Astrocyte (in vitro differentiated cells and primary cell): ENCODE measurements around the gene MSANTD4. TPM values are rescaled to one million over a fixed set of nuclear protein-coding genes. Genes with fewer than 3 reads are reported as not detected.
"Not testable (repeated sequence)": the region's sequence is repeated elsewhere in the genome, so short reads cannot be mapped to it uniquely, and the experiment has no call there.

Source experiments
- DNase-seq: peaks from one replicate; pipeline ENCODE4 v3.0.0-alpha.2; 2010; ENCODE audit warnings: low read depth
- FAIRE-seq: peaks from 2 replicates; lab custom pipeline; 2011; peaks lifted over from hg19 to GRCh38; lab: Jason Lieb, UNC
- H2AFZ ChIP-seq: 2 replicates; pipeline ENCODE4 v1.6.0; 2012; ENCODE audit warnings: low read depth, low read length, inconsistent platforms
- H3K27ac ChIP-seq: 2 replicates; pipeline ENCODE4 v1.5.1; 2011; ENCODE audit warnings: low read depth, low read length, inconsistent platforms
- H3K27me3 ChIP-seq: 2 replicates; pipeline ENCODE4 v1.6.0; 2011; ENCODE audit warnings: low read length, inconsistent platforms; ENCODE audit not compliant: insufficient read depth
- H3K36me3 ChIP-seq: 2 replicates; pipeline ENCODE4 v1.5.1; 2011; ENCODE audit warnings: low read length, inconsistent platforms; ENCODE audit not compliant: insufficient read depth
- H3K4me1 ChIP-seq: 2 replicates; pipeline ENCODE4 v1.5.1; 2011; ENCODE audit warnings: low read length, inconsistent platforms; ENCODE audit not compliant: insufficient read depth
- H3K4me2 ChIP-seq: 2 replicates; pipeline ENCODE4 v1.6.0; 2012; ENCODE audit warnings: low read length, inconsistent platforms
- H3K4me3 ChIP-seq: 2 replicates; pipeline ENCODE4 v1.5.1; 2011; ENCODE audit warnings: low read depth, mild to moderate bottlenecking, low read length, inconsistent platforms; ENCODE audit not compliant: insufficient read depth
- H3K79me2 ChIP-seq: 2 replicates; pipeline ENCODE4 v1.6.0; 2012; ENCODE audit warnings: mild to moderate bottlenecking, low read length, inconsistent platforms; ENCODE audit not compliant: insufficient read depth
- H3K9ac ChIP-seq: 2 replicates; pipeline ENCODE4 v1.6.0; 2012; ENCODE audit warnings: mild to moderate bottlenecking, low read length, inconsistent platforms
- H3K9me3 ChIP-seq: 2 replicates; pipeline ENCODE4 v1.5.1; 2012; ENCODE audit warnings: low read depth, mild to moderate bottlenecking, low read length, inconsistent platforms; ENCODE audit not compliant: insufficient read depth
- H4K20me1 ChIP-seq: 2 replicates; pipeline ENCODE4 v1.6.0; 2012; ENCODE audit warnings: low read length, inconsistent platforms; ENCODE audit not compliant: insufficient read depth
- H3K27ac Mint-ChIP-seq: one replicate; pipeline ENCODE4 v1.8.0; 2021; ENCODE audit warnings: mild to moderate bottlenecking, mixed read lengths; ENCODE audit not compliant: unreplicated experiment
- H3K27me3 Mint-ChIP-seq: one replicate; pipeline ENCODE4 v1.8.0; 2021; ENCODE audit warnings: low read depth, mixed read lengths; ENCODE audit not compliant: unreplicated experiment
- H3K36me3 Mint-ChIP-seq: one replicate; pipeline ENCODE4 v1.8.0; 2021; ENCODE audit warnings: low read depth, mixed read lengths; ENCODE audit not compliant: unreplicated experiment
- H3K4me1 Mint-ChIP-seq: one replicate; pipeline ENCODE4 v1.8.0; 2021; ENCODE audit warnings: low read depth, mixed read lengths; ENCODE audit not compliant: unreplicated experiment
- H3K4me3 Mint-ChIP-seq: one replicate; pipeline ENCODE4 v1.8.0; 2021; ENCODE audit warnings: mild to moderate bottlenecking, moderate library complexity, mixed read lengths; ENCODE audit not compliant: unreplicated experiment
- H3K9me3 Mint-ChIP-seq: one replicate; pipeline ENCODE4 v1.8.0; 2021; ENCODE audit warnings: mild to moderate bottlenecking, mixed read lengths; ENCODE audit not compliant: unreplicated experiment
- CTCF ChIP-seq: IDR thresholded peaks from 2 replicates; pipeline ENCODE4 v1.5.1; 2011; ENCODE audit warnings: low read depth, mild to moderate bottlenecking, inconsistent platforms, low read length, moderate library complexity; ENCODE audit not compliant: insufficient read depth
- EZH2 ChIP-seq: IDR thresholded peaks from 2 replicates; pipeline ENCODE4 v1.6.1; 2012; ENCODE audit warnings: mild to moderate bottlenecking, low read length, inconsistent platforms; ENCODE audit not compliant: insufficient read depth
- total RNA-seq: library from RNA; stranded (reverse); gene quantifications from 2 replicates; pipeline ENCODE4 v1.2.1, GENCODE V29; 2021

MSANTD4 gene
- total RNA-seq, 1 donor from 2014 or later: 19.8 TPM

GRCh38 chr11:106061954-106062949 is 40.2 kb upstream of the MSANTD4 start:
- FAIRE-seq (no peak), DNase-seq (no peak)
- H3K27ac ChIP-seq: no peak overlapping the region
- H3K27ac Mint-ChIP-seq: no peak overlapping the region
- no peak overlapping the region for H3K4me3 ChIP-seq
- no peaks in the 10 kb centered on the region for H4K20me1 ChIP-seq
- no peaks in the 10 kb centered on the region for H3K79me2 ChIP-seq
- H3K4me1 Mint-ChIP-seq: no peaks in the 10 kb centered on the region
- no peaks in the 10 kb centered on the region for H3K9me3 Mint-ChIP-seq
- H3K27me3 ChIP-seq: no peaks in the 10 kb centered on the region
- TF ChIP-seq EZH2 (no peak), CTCF (no peak)
- H3K36me3 ChIP-seq: no peaks in the 10 kb centered on the region
- no peak overlapping the region for H3K4me3 Mint-ChIP-seq
- H2AFZ ChIP-seq: no peak overlapping the region
- H3K4me2 ChIP-seq: no peak overlapping the region
- no peak overlapping the region for H3K9ac ChIP-seq
- no peaks in the 10 kb centered on the region for H3K27me3 Mint-ChIP-seq
- no peaks in the 10 kb centered on the region for H3K9me3 ChIP-seq
- H3K36me3 Mint-ChIP-seq: no peaks in the 10 kb centered on the region
- H3K4me1 ChIP-seq: no peaks in the 10 kb centered on the region

GRCh38 chr11:106061249-106061784 is 39.3 kb upstream of the MSANTD4 start:
- H4K20me1 ChIP-seq: no peaks in the 10 kb centered on the region
- no peak overlapping the region for H3K27ac Mint-ChIP-seq
- no peaks in the 10 kb centered on the region for H3K9me3 Mint-ChIP-seq
- no peak overlapping the region for H3K9ac ChIP-seq
- H3K36me3 Mint-ChIP-seq: no peaks in the 10 kb centered on the region
- H3K27me3 ChIP-seq: no peaks in the 10 kb centered on the region
- H3K4me3 ChIP-seq: no peak overlapping the region
- H3K36me3 ChIP-seq: no peaks in the 10 kb centered on the region
- FAIRE-seq: no peak
- no peak overlapping the region for H3K27ac ChIP-seq
- H3K4me1 Mint-ChIP-seq: no peaks in the 10 kb centered on the region
- DNase-seq: no peak
- no peaks in the 10 kb centered on the region for H3K9me3 ChIP-seq
- TF ChIP-seq CTCF: no peak
- no peak for TF ChIP-seq EZH2
- no peak overlapping the region for H3K4me3 Mint-ChIP-seq
- H2AFZ ChIP-seq: no peak overlapping the region
- H3K79me2 ChIP-seq: no peaks in the 10 kb centered on the region
- H3K4me1 ChIP-seq: no peaks in the 10 kb centered on the region
- H3K4me2 ChIP-seq: no peak overlapping the region
- H3K27me3 Mint-ChIP-seq: no peaks in the 10 kb centered on the region

GRCh38 chr11:106059617-106060016 is 37.6 kb upstream of the MSANTD4 start:
- Histone ChIP-seq H4K20me1 (no peaks in the 10 kb centered on the region), H3K79me2 (no peaks in the 10 kb centered on the region), H3K4me2 (no peak overlapping the region), H3K9ac (no peak overlapping the region), H3K4me3 (no peak overlapping the region), H3K27me3 (no peaks in the 10 kb centered on the region), H3K36me3 (no peaks in the 10 kb centered on the region), H3K9me3 (no peaks in the 10 kb centered on the region), H3K27ac (no peak overlapping the region), H3K4me1 (no peaks in the 10 kb centered on the region), H2AFZ (no peak overlapping the region)
- no peaks in the 10 kb centered on the region for H3K9me3 Mint-ChIP-seq
- H3K4me1 Mint-ChIP-seq: no peaks in the 10 kb centered on the region
- no peak overlapping the region for H3K27ac Mint-ChIP-seq
- no peaks in the 10 kb centered on the region for H3K27me3 Mint-ChIP-seq
- no peak for DNase-seq
- no peaks in the 10 kb centered on the region for H3K36me3 Mint-ChIP-seq
- no peak overlapping the region for H3K4me3 Mint-ChIP-seq
- FAIRE-seq: no peak
- no peak for TF ChIP-seq EZH2

- H3K9me3 Mint-ChIP-seq, H3K4me1 Mint-ChIP-seq, H3K4me3 Mint-ChIP-seq, H3K9me3 ChIP-seq, H3K4me2 ChIP-seq, H3K36me3 ChIP-seq, H3K9ac ChIP-seq, H3K36me3 Mint-ChIP-seq, FAIRE-seq, H2AFZ ChIP-seq, H3K4me1 ChIP-seq, H3K79me2 ChIP-seq, DNase-seq, H3K4me3 ChIP-seq, H4K20me1 ChIP-seq, H3K27ac Mint-ChIP-seq, H3K27me3 ChIP-seq, H3K27me3 Mint-ChIP-seq, H3K27ac ChIP-seq: not testable (repeated sequence)
Measured at GRCh38 chr11:106058377-106058776, 36.3 kb upstream of the MSANTD4 start.
